SH-SY5Y (cell line): ENCODE data around the gene FAM120A.

ENCODE experiments used
- GATA2 ChIP-seq: IDR thresholded peaks from 2 replicates; pipeline ENCODE4 v1.6.1; 2011; ENCODE audit warnings: mild to moderate bottlenecking, low read depth, low read length
- GATA3 ChIP-seq: IDR thresholded peaks from 2 replicates; pipeline ENCODE4 v1.6.1; 2011; ENCODE audit warnings: low read depth, mild to moderate bottlenecking, low read length, moderate library complexity

FAM120A gene

DNA sequence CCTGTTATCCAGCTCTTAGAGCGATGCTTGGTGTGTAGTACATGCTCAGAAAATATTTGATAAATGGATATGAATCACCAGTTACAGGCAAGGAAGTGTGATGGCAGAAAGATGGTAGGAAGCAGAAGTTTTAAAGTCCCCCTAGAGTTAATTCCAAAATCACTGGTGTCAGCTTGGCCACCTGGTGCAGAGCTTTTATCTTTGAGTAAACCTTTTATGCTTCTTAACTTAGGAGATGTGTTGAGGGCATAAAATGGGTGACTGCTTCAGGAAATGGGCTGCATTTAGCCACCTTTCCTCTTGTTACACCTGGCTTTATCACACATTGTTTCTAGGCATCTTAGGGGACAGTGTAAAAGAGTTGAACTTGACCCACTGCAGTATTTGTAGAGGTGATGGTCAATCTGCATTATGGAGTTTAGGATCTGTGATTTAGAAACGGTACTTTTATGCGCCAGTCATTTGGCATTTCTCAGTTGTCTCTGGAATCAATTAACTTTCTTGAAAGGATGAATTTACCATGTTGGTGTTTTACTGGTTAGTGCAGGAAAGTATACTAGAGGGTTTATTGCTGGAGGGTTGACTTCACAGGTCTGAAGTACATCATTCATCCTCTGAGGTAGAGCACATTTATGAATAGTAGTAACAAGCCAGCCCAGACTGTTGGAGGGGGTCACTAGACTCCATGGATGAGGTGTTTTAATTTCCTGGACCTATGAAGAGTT lies 9.4 kb downstream of the FAM120A start:
- TF ChIP-seq GATA2 (no peak), GATA3 (no peak)

- no peak for TF ChIP-seq GATA2
- TF ChIP-seq GATA3 = no peak
These were observed 9.9 kb downstream of the FAM120A start for GRCh38 chr9:93461414-93461743.

- TF ChIP-seq GATA2 = no peak
- no peak for TF ChIP-seq GATA3
These were observed 10.3 kb downstream of the FAM120A start for GRCh38 chr9:93461821-93462220.

GRCh38 chr9:93463638-93464248 lies 12.3 kb downstream of the FAM120A start:
- TF ChIP-seq GATA3 (no peak), GATA2 (no peak)

- TF ChIP-seq GATA2 (no peak), GATA3 (no peak)
These were observed 12.9 kb downstream of the FAM120A start for GRCh38 chr9:93464395-93464794.

GRCh38 chr9:93464876-93465275 lies 13.4 kb downstream of the FAM120A start:
- TF ChIP-seq GATA2 = no peak
- TF ChIP-seq GATA3 = no peak

DNA sequence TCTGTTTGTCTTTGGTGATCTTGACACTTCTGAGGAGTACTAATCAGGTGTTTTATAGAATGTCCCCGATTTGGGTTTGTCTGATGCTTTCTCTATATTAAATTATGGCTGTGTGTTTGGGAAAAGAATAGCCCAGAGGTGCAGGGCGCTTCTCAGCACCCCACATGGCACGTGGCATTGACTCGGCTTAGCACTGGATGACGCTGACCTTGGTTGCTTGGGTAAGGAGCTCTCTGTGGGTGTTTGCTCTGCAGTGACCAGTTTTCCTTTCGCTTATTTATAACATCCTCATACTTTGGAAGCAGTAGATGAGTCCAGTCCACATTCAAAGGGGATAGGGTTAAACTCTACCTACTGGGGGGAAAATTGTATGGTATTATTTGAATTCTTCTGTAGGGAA lies 14.4 kb downstream of the FAM120A start:
- TF ChIP-seq GATA2 (no peak), GATA3 (no peak)

DNA sequence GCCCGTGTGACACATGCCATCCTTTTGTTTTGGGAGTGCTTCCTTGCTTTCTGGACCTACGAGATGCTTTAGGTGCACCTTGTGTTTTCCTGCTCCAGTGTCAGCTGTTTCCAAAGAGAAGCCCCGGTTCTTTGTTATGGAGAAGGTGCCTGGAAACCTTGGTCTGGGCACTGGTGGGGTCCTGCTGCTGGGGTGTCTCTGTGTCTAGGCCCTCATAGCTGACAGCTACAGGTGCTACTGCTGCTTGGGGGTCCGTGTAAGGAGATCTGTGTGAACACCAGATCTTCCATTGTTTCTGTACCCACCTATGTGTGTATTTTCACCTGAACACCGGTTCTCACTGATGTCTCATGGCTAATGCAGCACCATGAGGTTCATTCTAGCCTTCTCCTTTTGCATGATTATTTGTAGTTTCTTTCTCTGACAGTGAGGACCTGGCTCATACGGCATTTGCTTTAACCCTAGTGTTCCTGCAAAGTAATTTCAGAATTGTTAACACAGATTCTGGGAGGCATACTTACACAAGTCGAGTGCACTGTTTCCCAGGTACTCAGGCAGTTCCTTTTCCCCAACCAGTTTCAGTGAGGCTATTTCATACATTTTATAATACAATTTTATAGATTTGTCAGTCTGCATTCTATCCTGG lies 15.1 kb downstream of the FAM120A start:
- no peak for TF ChIP-seq GATA3
- TF ChIP-seq GATA2 = no peak

DNA sequence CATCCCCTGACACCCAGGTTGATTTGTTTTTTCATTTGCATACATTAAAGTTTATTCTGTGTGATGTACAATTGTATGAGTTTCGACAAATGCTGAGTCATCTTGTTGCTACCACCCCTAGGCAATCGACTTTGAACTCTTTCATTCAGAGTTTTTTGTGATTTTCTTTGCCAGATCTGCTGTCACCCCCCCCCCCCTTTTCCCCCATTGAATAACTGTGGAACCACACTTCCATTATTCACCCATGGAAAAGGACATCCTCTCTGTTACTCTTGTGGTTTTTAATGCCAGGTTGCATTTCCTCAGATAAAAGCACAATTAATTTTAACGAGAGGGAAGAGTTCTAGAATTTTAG lies 15.6 kb downstream of the FAM120A start:
- TF ChIP-seq GATA3 = no peak
- TF ChIP-seq GATA2 = no peak

DNA sequence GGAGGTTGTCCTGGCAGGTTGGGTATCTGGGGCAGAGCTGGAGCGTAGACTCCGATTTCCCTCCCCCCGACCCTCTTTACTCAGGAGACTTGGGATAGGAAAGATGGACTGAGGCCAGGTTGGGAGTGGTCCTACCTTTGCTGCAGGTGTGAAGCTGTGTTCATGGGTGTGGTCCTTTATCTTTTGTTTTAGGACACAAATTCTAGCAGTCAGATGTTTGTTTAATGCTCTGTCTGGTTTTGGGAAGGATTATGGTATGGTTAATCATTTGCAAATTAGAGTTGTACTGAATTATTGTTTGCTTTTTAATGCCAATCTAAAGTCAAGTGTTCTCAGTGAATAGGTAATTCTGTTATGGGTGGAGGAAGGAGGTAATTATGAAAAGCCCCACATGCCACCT lies 16.0 kb downstream of the FAM120A start:
- TF ChIP-seq GATA3 (no peak), GATA2 (no peak)

DNA sequence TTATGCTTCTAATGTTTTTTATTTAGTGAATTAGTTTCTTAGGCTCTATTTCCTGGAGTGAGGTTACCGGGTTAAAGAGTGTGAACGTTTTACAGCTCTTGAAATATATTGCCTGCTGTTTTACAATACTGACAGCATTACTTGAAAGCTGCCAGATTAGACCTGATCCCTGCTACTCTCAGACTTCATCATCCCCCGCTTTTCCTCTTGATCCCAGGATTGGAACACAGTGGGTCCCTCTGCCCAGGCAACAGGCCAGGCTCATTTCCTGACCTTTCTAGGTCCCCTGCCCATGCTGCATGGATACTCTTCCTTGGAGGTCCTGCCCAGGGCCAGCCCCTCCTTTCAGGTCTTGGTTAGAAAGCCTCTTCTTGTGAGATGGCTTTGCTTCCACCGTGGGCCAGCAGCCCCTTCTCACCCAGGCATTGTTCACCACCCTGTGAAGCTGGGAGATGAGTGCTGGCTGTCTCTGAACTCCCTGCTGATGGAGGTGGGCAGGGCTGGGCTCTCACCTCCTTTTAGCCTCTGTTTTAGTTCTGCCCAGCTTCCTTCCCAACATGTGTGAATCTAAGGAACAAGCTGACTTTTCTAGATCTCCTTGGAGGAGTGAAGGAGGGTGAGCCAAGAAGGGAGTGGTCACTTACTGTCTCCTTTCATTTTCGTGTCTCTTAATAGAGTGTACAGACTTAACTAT lies 17.4 kb downstream of the FAM120A start:
- TF ChIP-seq GATA2 (no peak), GATA3 (no peak)

DNA sequence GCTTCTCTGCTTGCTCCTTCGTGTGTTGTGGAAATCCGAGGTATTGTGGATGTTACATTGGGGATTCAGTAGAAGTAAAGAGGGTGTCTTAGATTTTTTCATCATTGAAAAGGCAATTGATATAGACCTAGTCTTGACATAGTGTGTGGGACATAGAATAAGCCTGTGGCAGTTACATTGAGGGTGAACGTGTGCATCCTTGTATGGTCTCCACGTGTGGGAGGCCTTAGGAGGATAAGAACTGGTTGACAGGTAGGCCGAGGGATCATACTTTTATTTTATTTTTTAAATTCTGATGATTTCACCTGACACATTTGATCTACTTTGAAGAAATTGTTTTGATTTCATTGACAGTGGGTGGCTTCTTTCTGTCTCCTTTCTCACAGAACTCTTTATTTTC lies 18.9 kb downstream of the FAM120A start:
- TF ChIP-seq GATA2 (no peak), GATA3 (no peak)

GRCh38 chr9:93471124-93471523 lies 19.6 kb downstream of the FAM120A start:
- TF ChIP-seq GATA3 (no peak), GATA2 (no peak)

- TF ChIP-seq GATA2 = no peak
- no peak for TF ChIP-seq GATA3
These were observed 21.9 kb downstream of the FAM120A start for GRCh38 chr9:93473411-93473810.

- no peak for TF ChIP-seq GATA2
- no peak for TF ChIP-seq GATA3
These were observed 23.6 kb downstream of the FAM120A start for GRCh38 chr9:93475108-93475507.

- TF ChIP-seq GATA3 (no peak), GATA2 (no peak)
These were observed 24.4 kb downstream of the FAM120A start for GRCh38 chr9:93475856-93476255.
